HCT116 (cell line): ENCODE measurements around the gene CDYL. TPM values are rescaled to one million over a fixed set of nuclear protein-coding genes. Genes with fewer than 3 reads are reported as not detected.

ENCODE experiments used
- ATAC-seq: fragments of 200-7000 bp; cut with Tn5 transposase; 2 replicates; pipeline ENCODE4 v1.9.1; 2020; ENCODE audit warnings: mild to moderate bottlenecking, moderate library complexity
- BruUV-seq: library from RNA; stranded (reverse); fragments of 400-500 nt; replicated peaks from 2 replicates; lab custom pipeline; 2021; lab: Mats Ljungman, UMichigan
- CTCF ChIA-PET: fragments of 300-600 bp; sonication (Branson Sonifier 250); formaldehyde crosslinking; loops from one replicate; lab custom pipeline; 2021; ENCODE audit warnings: antibody characterized with exemption; lab: Charles Lee
- POLR2A ChIA-PET: fragments of 300-600, 350-600 bp; sonication (Branson Sonifier 250); formaldehyde crosslinking; loops from one replicate; lab custom pipeline; 2021; ENCODE audit warnings: antibody characterized with exemption; lab: Charles Lee
- RAD21 ChIA-PET, 2 experiments: fragments of 300-600 bp; sonication (Branson Sonifier 250); formaldehyde crosslinking; loops; one replicate each; lab custom pipeline; 2023; ENCODE audit warnings: low total read pairs in 2 of 2; ENCODE audit not compliant: uncharacterized antibody in 2 of 2, unreplicated experiment in 2 of 2, low non-redundant PET in 1 of 2; lab: Charles Lee
- DNase-seq: peaks from one replicate; pipeline ENCODE4 v3.0.0-alpha.2; 2010; ENCODE audit warnings: low read depth, low spot score
- H2AFZ ChIP-seq: fragments of 200-600 bp; shearing (Covaris generic), sonication (generic); 2 replicates; pipeline ENCODE4 v1.6.1; 2017; ENCODE audit warnings: low read depth, mixed run types, mixed read lengths, antibody characterized with exemption, low read length; ENCODE audit not compliant: poor library complexity, severe bottlenecking
- H3K27ac ChIP-seq: 2 replicates; pipeline ENCODE4 v1.5.1; 2012; ENCODE audit warnings: low read depth, low read length
- H3K27me3 ChIP-seq: fragments of 200-600 bp; sonication (generic); 2 replicates; pipeline ENCODE4 v1.6.1; 2016; ENCODE audit warnings: mixed run types, low read length, mixed read lengths; ENCODE audit not compliant: insufficient read depth
- H3K36me3 ChIP-seq, 2 experiments: fragments of 200-500 bp in 1 of 2; fragments of 200-600 bp in 1 of 2; sonication (Bioruptor generic) in 1 of 2; sonication (generic) in 1 of 2; 2 replicates each; pipeline versions ENCODE4 v1.5.1 to v1.6.1; 2014 to 2016; ENCODE audit warnings: low read length in 2 of 2, inconsistent platforms in 1 of 2, mixed read lengths in 1 of 2, mixed run types in 1 of 2; ENCODE audit not compliant: insufficient read depth in 2 of 2, control insufficient read depth in 1 of 2
- H3K4me1 ChIP-seq, 2 experiments: fragments of 200-600 bp in 1 of 2; sonication (generic) in 1 of 2; 2 replicates each; pipeline versions ENCODE4 v1.5.1 to v1.6.1; 2012 to 2017; ENCODE audit warnings: low read length in 2 of 2, inconsistent platforms in 1 of 2, mild to moderate bottlenecking in 1 of 2, mixed read lengths in 1 of 2, mixed run types in 1 of 2, moderate library complexity in 1 of 2; ENCODE audit not compliant: insufficient read depth in 2 of 2, control insufficient read depth in 1 of 2
- H3K4me2 ChIP-seq: fragments of 200-600 bp; sonication (generic); 2 replicates; pipeline ENCODE4 v1.6.1; 2017; ENCODE audit warnings: mixed run types, low read length, mixed read lengths
- H3K4me3 ChIP-seq, 2 experiments: fragments of 200-600 bp in 1 of 2; sonication (generic) in 1 of 2; replicated peaks in 1 of 2; 2 replicates each; pipeline ENCODE4 v1.5.1; 2011 to 2016; ENCODE audit warnings: low read length in 2 of 2, control low read depth in 1 of 2, low read depth in 1 of 2, mild to moderate bottlenecking in 1 of 2, mixed read lengths in 1 of 2, mixed run types in 1 of 2
- H3K79me2 ChIP-seq: fragments of 200-600 bp; sonication (generic); 2 replicates; pipeline ENCODE4 v1.6.1; 2017; ENCODE audit warnings: mild to moderate bottlenecking, mixed run types, low read length, moderate library complexity, mixed read lengths; ENCODE audit not compliant: insufficient read depth
- H3K9ac ChIP-seq: fragments of 200-600 bp; sonication (generic); 2 replicates; pipeline ENCODE4 v1.6.1; 2016; ENCODE audit warnings: low read length, mixed read lengths
- H3K9me2 ChIP-seq: fragments of 200-600 bp; sonication (generic), shearing (Covaris generic); 2 replicates; pipeline ENCODE4 v1.6.1; 2017; ENCODE audit warnings: mixed run types, mild to moderate bottlenecking, moderate library complexity; ENCODE audit not compliant: insufficient read depth
- H3K9me3 ChIP-seq, 2 experiments: fragments of 200-500 bp in 1 of 2; fragments of 200-600 bp in 1 of 2; sonication (Bioruptor generic) in 1 of 2; sonication (generic) in 1 of 2; 2 replicates each; pipeline ENCODE4 v1.6.1; 2014 to 2017; ENCODE audit warnings: low read length in 2 of 2, mixed read lengths in 2 of 2, inconsistent platforms in 1 of 2, low read depth in 1 of 2, mild to moderate bottlenecking in 1 of 2, mixed run types in 1 of 2, moderate library complexity in 1 of 2; ENCODE audit not compliant: control insufficient read depth in 1 of 2, insufficient read depth in 1 of 2
- H4K20me1 ChIP-seq: fragments of 200-600 bp; sonication (generic), shearing (Covaris generic); 2 replicates; pipeline ENCODE4 v1.6.1; 2017; ENCODE audit warnings: mixed run types, mild to moderate bottlenecking, moderate library complexity; ENCODE audit not compliant: insufficient read depth
- EZH2phosphoT487 ChIP-seq: fragments of 200-600 bp; IDR thresholded peaks from 2 replicates; pipeline ENCODE4 v1.6.1; 2018; ENCODE audit warnings: antibody characterized with exemption, borderline replicate concordance
- FOSL1 ChIP-seq: IDR thresholded peaks from 2 replicates; pipeline ENCODE4 v1.6.1; 2012; ENCODE audit warnings: low read depth
- JUND ChIP-seq: IDR thresholded peaks from 2 replicates; pipeline ENCODE4 v1.6.1; 2012
- POLR2AphosphoS5 ChIP-seq: IDR thresholded peaks from 2 replicates; pipeline ENCODE4 v1.6.1; 2011; ENCODE audit warnings: mild to moderate bottlenecking, low read depth, low read length, moderate library complexity
- REST ChIP-seq: IDR thresholded peaks from 2 replicates; pipeline ENCODE4 v1.6.1; 2012; ENCODE audit warnings: low read depth
- SP1 ChIP-seq: IDR thresholded peaks from 2 replicates; pipeline ENCODE4 v1.6.1; 2012; ENCODE audit warnings: low read depth
- SRF ChIP-seq: IDR thresholded peaks from 2 replicates; pipeline ENCODE4 v1.6.1; 2012; ENCODE audit warnings: low read depth
- TCF7L2 ChIP-seq: IDR thresholded peaks from 2 replicates; pipeline ENCODE4 v1.7.0; 2011; ENCODE audit warnings: borderline replicate concordance, inconsistent platforms; ENCODE audit not compliant: insufficient read depth, insufficient read length; ENCODE audit errors: extremely low read depth
- ZBTB33 ChIP-seq: IDR thresholded peaks from 2 replicates; pipeline ENCODE4 v1.6.1; 2011; ENCODE audit warnings: mild to moderate bottlenecking, low read length, moderate library complexity; ENCODE audit not compliant: insufficient replicate concordance; ENCODE audit errors: extremely low read depth
- intact Hi-C: fragments of 100-400 bp; cut with micrococcal nuclease; formaldehyde crosslinking; loops from 2 replicates; pipeline ENCODE4 v1.10.0; 2022
- total RNA-seq: library from RNA; stranded (reverse); gene quantifications from one replicate; pipeline ENCODE4 v1.2.1, GENCODE V29; 2021; ENCODE audit not compliant: unreplicated experiment

CDYL gene
- total RNA-seq, 1 experiment from 2014 or later, result 42.6 TPM

GRCh38 chr6:4806791-4807190 is 30.6 kb downstream of the CDYL start:
- no peaks in the 10 kb centered on the region for H3K9me2 ChIP-seq
- peaks cover 0 to 3% of the 10 kb centered on the region in 2 experiments; a peak in 1 of 4 replicates for H3K9me3 ChIP-seq
- no peak overlapping the region for H3K4me3 ChIP-seq
- H2AFZ ChIP-seq, result no peak overlapping the region
- intact Hi-C loops, result loop anchor here (2.0 to 10.0 kb wide), 2 partner anchors 128 to 494 kb away; no protein-coding TSS in a partner anchor
- H3K27me3 ChIP-seq, result no peaks in the 10 kb centered on the region
- no TSS peak for BruUV-seq
- peaks cover 10% of the 10 kb centered on the region; the same call in 1 of the 2 replicates for H4K20me1 ChIP-seq
- CTCF ChIA-PET, result no interaction called here
- peaks cover 94% of the 10 kb centered on the region for H3K79me2 ChIP-seq
- ATAC-seq, result no peak
- POLR2A ChIA-PET, result no interaction called here
- RAD21 ChIA-PET, result no interaction called here
- H3K36me3 ChIP-seq, result no peaks in the 10 kb centered on the region
- H3K4me2 ChIP-seq, result no peak overlapping the region
- no peak overlapping the region for H3K9ac ChIP-seq
- no peak overlapping the region for H3K27ac ChIP-seq
- DNase-seq, result no peak
- peaks cover 0 to 22% of the 10 kb centered on the region in 2 experiments; a peak in 3 of 4 replicates for H3K4me1 ChIP-seq
- TF ChIP-seq JUND (no peak), SRF (no peak), ZBTB33 (no peak), EZH2phosphoT487 (no peak), TCF7L2 (no peak), FOSL1 (no peak), POLR2AphosphoS5 (no peak), REST (no peak), SP1 (no peak)
